Raji (cell line): ENCODE data around the gene MBOAT1.

Experiments
- POLR2A ChIP-seq: IDR thresholded peaks from 2 replicates; pipeline ENCODE4 v1.6.1; 2011; ENCODE audit warnings: low read depth, low read length, control low read depth; ENCODE audit not compliant: insufficient read depth

The MBOAT1 gene

DNA sequence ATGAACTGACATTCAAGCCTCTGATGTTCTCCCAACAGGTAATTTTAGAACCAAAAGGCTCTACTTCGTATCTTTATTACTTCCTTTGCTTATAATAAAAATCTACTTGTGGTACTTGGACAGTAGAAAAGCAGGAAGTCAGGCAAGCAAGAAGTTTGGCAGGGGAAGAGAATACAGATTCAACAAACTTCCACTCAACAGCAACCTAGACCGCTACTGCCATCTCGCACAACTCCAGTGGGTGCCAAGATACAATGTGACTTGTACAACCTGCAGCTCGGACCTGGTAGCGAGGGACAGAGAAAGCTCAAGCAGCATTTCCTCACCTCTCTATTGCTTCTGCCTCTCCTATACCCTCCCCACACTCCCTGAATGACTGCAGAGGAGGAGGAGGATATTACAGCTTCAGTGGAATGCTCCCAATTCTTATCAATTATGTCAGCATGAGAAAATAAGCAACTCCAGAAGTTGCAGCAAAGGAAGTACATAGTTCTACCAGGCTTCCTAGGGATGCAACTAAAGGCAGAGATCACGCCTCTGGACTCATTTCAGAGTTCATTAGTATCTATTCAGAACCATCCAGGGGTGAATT is 76.5 kb downstream of the MBOAT1 start:
- no peak for TF ChIP-seq POLR2A

DNA sequence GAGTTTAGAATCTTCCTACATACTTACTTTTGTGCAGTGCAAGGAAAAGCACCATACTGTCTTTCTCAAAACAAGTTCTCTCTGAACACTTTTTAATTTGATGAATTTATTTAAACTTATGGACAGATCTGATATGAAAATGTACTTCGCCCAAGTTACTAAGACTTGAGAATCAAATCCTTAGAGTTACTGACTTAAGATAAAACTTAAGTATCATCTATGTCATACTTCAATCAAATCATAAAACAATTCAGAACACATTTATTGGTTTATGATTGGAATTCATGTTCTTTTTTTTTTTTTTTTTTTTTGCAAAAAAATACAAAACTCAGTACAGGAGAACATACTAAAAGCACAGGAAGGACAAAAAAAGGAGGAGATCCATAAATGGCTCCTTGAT is 77.7 kb downstream of the MBOAT1 start:
- TF ChIP-seq POLR2A = no peak

DNA sequence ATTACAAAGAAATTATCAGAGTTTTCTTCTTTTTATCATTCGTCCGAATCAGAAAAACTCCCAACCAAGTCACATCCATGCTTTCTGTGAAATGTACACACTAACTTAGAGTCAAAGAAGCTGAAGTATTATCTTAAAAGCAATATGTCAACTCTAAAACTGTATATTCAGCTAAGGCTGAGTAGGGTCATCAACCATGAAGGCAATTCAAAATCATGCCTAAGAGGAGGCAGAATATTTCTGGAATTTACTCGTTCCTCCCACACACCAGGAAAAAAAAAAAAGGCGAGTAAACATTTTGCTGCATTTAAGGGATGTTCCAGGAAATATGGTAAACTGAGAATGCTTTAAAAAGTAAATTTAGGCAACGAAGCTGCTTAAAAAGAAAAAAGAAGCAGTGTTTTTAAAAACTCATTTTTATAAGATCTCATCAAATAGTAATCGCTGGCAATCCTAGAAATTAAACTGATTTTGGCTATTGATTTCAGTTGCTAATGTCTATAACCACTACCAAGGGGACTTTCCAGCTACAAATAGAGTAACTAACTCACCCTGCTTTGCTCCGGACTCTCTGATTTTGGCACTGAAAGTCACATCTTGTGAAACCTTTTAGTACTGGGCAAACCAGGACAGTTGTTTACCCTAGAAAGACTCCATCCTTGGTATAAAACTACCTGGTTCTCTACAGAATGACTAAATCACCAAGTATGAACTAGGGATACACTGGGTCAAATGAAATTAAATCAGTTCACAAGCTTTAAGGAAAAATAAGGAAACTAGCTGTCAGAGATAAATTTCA is 82.8 kb downstream of the MBOAT1 start:
- no peak for TF ChIP-seq POLR2A

DNA sequence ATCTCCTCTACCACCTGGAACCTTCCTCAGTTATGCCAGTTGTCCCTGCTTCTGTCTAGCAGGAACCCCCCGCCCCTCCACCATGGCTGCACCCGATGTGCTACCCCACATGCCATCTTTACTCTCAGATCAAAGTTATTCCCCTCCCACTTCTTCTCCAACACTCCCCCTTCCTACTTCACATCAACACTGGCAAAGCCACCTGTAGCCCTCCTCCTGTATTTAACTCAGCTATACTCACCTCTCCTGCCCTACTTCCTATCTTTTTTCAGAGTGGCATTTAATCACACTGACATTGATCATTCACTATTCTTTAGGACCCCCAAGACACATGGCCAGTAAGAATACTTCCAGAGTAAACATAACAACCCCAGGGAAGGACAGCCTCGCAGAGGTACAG is 84.3 kb downstream of the MBOAT1 start:
- TF ChIP-seq POLR2A = no peak

DNA sequence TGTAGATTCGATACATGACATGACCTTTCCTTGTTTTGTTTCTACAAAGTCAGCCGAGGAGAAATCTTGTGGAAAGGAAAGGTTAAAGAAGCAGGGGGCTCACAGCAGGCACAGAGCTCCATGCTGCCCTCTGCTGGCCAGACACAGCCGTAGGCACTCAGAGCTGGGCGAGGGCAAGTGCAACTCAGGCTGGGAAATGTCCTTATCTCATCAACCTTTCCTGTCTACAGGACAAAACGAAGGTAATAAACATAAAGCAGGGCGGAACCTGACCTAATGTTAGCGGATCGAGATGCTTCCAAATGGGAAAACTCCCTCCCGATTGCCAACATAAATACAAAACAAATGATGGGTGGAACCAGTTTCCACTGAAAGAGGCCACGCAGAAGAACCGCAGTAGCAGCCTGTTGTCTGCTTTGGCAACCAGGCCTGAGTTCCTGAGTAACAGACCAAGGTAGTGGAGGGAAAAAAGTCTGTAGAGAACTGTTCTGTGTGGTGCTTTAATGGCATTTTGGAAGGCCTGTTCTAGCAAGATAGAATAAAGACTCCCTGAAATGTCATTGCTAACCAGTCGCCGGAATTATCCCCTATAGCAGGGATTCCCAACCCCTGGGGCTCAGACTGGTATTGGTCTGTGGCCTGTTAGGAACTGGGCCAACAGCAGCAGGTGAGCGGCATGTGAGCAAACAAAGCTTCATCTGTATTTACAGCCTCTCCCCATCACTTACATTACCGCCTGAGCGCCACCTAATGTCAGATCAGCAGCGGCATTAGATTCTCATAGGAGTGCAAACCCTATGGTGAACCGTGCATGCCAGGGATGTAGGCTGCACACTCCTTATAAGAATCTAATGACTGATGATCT is 85.2 kb downstream of the MBOAT1 start:
- TF ChIP-seq POLR2A = no peak

DNA sequence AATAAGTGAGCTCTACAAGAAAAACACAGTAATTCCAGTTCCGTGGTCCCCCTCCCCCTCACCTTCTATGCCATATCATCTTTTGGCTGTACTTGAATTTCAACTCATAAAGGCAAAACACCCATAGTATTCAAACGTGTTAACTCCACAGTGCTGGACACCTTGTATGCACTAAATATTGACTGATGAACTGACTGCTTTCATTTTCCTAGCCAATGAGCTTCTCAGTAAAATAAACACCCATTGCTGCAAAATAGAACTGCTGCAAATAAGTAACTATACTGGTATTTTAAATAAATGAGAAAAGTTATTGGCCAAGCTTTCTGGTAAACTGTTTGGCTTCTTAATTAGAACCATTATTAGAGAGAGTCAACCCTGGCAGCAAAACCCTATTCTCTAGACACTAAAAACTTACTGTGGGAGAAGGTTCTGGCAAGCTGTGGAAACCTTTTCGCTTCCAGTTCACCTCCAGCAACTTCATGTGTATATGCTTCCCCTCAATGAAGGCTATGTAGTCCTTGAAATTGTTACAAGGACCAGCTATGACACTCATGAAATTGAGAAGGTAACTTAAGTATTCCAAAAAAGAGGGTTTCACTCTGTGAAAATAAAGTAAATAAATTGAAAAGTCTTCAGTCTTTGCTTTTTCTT is 86.0 kb downstream of the MBOAT1 start:
- no peak for TF ChIP-seq POLR2A

DNA sequence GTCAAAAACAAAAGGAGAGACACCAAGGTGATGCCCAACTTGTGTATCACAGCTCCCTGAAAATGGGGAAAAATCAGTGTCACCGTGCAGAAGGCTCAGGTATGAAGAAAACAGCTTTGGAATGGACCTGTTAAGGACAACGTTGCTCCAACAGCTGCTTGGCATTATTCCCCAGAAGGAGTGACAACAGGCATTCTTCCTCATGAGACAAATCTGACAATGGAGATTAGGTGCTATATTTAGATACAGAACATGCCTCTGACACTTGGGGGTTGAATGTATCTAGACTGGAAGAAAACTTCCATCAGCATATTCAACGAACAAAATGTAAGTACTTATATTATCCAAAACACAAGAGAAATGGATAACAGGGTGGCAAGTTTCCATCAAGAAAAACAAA is 87.7 kb downstream of the MBOAT1 start:
- no peak for TF ChIP-seq POLR2A

DNA sequence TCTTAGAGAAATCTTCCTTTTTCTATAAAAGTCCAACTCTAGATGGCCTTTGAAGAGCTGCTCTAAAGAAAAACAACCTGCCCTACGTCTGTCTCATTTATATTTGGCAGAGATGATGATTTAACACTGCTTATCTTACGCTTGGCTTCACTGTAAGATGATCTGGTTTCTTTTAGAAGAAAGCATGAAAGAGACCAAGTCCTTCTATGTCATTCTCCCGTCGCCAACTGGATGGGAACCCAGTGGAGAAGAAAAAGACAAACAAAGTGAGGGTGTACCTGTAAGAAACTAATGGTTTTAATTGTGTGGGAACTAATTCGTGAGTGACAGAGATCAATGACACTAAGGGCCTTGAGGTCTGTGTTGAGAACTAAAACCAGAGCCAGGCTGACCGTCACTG is 92.8 kb downstream of the MBOAT1 start:
- no peak for TF ChIP-seq POLR2A

DNA sequence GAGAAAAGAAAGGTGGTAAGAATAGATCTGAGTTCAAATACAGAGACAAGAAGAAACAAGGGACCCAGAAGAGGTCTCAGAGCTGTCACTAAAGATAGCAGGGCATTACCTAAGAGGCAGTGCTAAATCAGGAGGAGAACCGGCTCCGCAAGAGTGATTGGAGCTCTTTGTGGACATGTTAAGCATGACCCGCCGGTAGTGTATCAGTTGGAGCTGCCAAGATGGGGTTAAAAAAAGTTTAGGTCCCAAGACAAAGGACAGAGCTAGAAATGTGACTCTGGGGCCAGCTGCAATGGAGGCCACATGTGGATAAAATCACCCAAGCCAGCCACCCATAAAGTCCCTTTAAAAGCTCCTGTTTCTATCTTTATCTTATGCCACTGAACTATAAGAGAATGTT is 93.4 kb downstream of the MBOAT1 start:
- TF ChIP-seq POLR2A = no peak

DNA sequence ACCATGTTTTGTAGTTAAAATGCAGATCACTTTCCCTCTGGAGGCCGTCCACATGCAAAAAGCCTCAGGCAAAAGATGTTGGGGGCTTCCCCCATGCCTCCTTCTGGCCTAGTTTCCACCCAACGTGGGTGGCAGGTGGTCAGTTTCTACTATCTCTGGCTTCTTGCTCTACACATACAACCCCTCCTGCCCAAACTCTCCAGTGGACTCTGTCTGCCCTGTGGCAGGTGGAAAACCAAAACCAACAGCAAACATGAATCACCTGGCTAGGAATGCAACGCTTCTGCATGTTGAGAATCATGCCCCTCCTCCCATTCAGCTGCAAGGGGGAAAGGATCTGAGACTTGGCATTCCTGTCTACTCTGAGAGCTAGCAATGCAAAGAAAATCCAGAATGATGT is 94.8 kb downstream of the MBOAT1 start:
- no peak for TF ChIP-seq POLR2A

DNA sequence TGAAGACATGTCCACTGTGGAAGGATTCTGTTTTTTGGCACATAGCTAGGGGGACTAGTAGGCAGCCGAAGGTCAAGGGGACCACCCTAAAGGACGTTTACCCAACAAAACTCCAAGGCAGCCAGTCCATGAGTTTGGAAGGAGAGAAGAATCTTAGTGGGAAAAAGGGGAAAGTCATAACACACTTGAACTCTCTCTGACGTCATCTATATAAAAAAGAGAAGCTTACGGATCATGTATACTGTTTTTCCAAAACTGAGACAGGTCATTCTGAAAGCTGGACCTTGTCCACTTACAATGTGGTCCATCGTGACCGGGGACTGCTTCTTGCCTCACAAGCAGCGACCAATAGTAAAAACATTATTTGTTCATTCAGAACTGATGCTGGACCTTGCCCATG is 95.5 kb downstream of the MBOAT1 start:
- TF ChIP-seq POLR2A = no peak

DNA sequence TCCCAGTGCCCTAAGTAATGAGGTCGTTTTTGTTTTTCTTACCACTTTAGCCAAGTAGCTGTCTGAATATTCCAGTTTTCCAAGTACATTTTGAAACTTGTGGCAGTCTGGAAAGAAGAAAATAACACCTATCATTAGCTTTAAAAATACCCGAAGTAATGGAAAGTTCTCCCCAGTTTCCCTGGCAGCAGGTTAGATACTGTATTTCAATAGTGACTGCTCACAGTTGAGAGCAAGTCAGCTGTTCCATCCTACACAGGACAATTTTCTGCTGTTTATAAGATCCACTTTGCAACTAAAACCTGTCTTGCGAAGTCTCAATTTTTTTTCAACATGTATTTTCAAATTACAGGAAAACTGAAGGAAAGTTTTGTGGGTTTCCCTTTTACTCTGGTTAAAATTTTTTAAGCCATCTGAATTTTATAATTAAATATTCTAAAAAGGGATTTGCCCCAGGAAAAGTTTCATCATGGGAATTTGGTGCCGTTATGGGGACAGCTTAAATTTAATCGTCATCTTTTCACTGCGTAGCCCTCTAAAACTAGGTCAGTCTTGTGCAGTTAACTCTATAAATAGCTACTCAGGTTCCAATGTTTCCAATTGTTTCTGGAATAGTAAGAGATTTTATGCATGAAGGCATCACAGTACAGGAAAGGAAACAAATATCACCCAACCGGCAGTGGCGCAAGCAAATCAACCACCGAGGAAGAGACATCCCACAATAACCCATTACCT is 96.9 kb downstream of the MBOAT1 start:
- TF ChIP-seq POLR2A = no peak

DNA sequence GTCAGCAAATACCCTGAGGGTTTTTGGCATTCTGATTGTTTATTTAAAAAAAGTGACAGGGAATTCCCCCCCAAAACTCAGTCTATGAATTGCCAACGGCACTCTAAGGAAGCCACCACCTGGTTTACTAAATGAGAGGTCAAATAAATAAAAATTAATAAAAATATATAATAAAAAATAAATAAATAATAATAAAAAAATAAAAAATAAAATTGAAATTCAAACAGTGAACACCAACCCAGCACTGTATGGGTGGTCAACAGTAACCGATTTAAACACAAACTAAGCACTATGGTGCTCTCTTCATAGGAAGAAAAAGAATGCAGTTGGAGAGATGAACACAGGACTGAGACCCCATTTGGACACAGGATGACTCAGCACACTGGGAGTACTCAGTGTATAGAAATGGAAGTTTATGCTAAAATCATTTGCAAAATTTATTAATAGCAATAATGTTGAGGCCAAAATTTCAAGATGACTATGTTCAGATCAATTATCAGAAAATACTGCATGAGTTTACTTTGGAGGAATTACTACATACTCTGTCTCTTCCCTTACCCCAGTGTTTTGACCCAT is 98.5 kb downstream of the MBOAT1 start:
- no peak for TF ChIP-seq POLR2A

DNA sequence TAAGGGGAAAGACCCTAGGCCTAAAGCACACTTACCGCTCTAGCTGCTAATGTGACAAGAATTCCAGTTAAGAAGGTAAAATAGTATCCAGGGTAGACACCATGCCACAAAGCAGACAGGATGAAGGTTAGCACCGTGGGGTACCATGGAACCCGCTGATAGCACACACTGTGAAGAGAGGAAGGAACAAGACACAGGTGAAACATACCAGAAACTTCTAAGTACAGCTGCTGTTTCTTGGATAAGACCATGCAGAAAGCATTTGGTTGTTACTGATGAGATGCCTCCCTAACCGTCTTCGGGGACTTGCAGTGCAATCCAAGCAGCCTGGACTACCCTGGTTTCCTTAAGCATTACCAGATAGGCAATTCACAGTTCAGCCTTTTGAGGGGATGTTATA is 99.4 kb downstream of the MBOAT1 start:
- TF ChIP-seq POLR2A = no peak
